Retinal pigment epithelial cell (primary cell): ENCODE results near the gene RGS7BP.

ENCODE experiments used
- DNase-seq: peaks from one replicate; pipeline ENCODE4 v3.0.0-alpha.2; 2010; ENCODE audit warnings: low read depth
- H3K4me3 ChIP-seq: 2 replicates; pipeline ENCODE4 v1.5.1; 2011; ENCODE audit warnings: mild to moderate bottlenecking, low read length, control low read depth, moderate library complexity
- CTCF ChIP-seq: conservative IDR thresholded peaks from 2 replicates; pipeline ENCODE4 v1.5.1; 2011; ENCODE audit warnings: low read depth, low read length, control low read depth, inconsistent platforms

RGS7BP gene

GRCh38 chr5:64516216-64516615 is 10.4 kb downstream of the RGS7BP start:
- DNase-seq, result no peak
- no peak overlapping the region for H3K4me3 ChIP-seq
- no peak for TF ChIP-seq CTCF

- DNase-seq, result no peak
- no peak for TF ChIP-seq CTCF
- no peak overlapping the region for H3K4me3 ChIP-seq
Observed at GRCh38 chr5:64518793-64519192, 13.0 kb downstream of the RGS7BP start.

- H3K4me3 ChIP-seq, result no peak overlapping the region
- no peak for TF ChIP-seq CTCF
- no peak for DNase-seq
Observed at GRCh38 chr5:64519263-64519662, 13.4 kb downstream of the RGS7BP start.

GRCh38 chr5:64526734-64527439 is 21.1 kb downstream of the RGS7BP start:
- no peak for TF ChIP-seq CTCF
- no peak for DNase-seq
- no peak overlapping the region for H3K4me3 ChIP-seq

- H3K4me3 ChIP-seq, result no peak overlapping the region
- TF ChIP-seq CTCF, result no peak
- DNase-seq, result no peak
Observed at GRCh38 chr5:64530076-64530475, 24.3 kb downstream of the RGS7BP start.

- TF ChIP-seq CTCF, result no peak
- no peak for DNase-seq
- no peak overlapping the region for H3K4me3 ChIP-seq
Observed at GRCh38 chr5:64532212-64532611, 26.4 kb downstream of the RGS7BP start.

- no peak overlapping the region for H3K4me3 ChIP-seq
- TF ChIP-seq CTCF, result no peak
- DNase-seq, result no peak
Observed at GRCh38 chr5:64532657-64533056, 26.8 kb downstream of the RGS7BP start.
